ENCODE measurements around the gene ABHD16A.

ABHD16A gene

GRCh38 chr6:31730631-31731086, 27.5 kb upstream of the ABHD16A start:
- no peak for DNase-seq

- peak; percentile 91 for DNase-seq
Observed at GRCh38 chr6:31729979-31730630, 27.0 kb upstream of the ABHD16A start.

GRCh38 chr6:31729515-31729978, 26.4 kb upstream of the ABHD16A start:
- peak; percentile 86 for DNase-seq

DNA sequence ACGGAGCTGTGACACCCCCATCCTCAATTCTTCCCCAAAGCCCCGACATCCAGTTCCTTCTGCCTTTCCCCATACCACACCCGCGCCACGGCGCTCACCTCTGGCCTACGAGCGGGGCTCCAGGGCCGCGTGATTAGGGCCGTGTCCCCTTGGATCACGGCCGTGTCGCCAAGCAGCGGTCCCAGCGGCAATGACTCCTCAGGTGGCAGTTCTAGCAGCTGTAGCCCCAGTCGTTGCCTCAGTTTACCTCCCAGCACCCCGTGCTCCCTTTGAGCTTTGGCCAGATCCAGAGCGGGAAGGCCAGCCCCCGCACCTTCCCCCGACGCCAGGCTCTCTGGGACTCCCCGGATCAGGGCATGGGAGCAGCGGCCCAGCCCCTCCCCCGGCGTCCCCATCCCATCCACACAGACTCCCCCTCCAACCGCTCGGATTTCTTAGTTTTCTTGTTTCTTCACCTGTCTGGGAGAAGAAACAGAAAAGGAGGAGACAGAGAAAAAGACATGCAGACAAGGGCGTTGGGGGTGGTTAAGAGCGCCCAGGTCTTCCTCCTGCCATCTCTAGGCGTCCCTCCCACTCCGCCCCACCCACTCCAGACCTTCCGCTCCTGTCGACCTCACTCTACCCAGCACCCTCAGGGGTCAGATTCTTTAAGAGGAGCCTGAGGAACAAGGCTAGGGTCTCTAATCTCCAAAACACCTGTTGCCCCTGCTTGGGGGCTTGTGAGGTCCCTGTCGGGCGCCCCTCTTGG, 25.8 kb upstream of the ABHD16A start, which contains the start of gene DDAH2:
TSS of gene DDAH2 (minus strand) at position 533 of the 748 bp plus-strand sequence. CDS start at position 395, 138 bp downstream.
- DNase-seq = no peak

- no peak for DNase-seq
Observed at GRCh38 chr6:31727717-31728671, 24.9 kb upstream of the ABHD16A start.

- DNase-seq = no peak
Observed at GRCh38 chr6:31727034-31727716, 24.1 kb upstream of the ABHD16A start.

- no peak for DNase-seq
Observed at GRCh38 chr6:31725502-31726350, 22.6 kb upstream of the ABHD16A start.

GRCh38 chr6:31723980-31724691, 21.0 kb upstream of the ABHD16A start:
- no peak for DNase-seq

DNA sequence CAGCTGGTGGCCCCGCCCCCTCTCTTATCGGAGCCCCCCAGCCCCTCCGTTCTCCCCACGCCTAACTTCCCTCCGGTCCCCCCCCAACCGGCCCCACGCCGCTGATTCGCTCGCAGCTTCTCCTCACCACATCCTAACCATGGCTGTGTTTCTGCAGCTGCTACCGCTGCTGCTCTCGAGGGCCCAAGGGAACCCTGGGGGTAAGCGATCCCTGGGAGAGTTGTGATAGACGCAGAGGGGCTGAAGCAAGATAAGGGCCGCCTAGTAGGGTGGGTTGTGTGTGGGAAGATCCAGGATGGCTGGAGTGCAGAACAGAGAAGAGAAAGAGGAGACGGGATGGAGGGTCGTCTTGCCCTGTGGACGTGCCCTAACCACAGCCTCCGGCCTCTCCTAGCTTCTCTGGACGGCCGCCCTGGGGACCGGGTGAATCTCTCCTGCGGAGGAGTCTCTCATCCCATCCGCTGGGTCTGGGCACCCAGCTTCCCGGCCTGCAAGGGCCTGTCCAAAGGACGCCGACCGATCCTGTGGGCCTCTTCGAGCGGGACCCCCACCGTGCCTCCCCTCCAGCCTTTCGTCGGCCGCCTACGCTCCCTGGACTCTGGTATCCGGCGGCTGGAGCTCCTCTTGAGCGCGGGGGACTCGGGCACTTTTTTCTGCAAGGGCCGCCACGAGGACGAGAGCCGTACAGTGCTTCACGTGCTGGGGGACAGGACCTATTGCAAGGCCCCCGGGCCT, 20.3 kb upstream of the ABHD16A start, which contains the start of gene MPIG6B:
TSS of gene MPIG6B (plus strand) at position 129 of the 735 bp plus-strand sequence. CDS start at position 140, 11 bp downstream.
- no peak for DNase-seq

GRCh38 chr6:31722173-31722572, 19.0 kb upstream of the ABHD16A start:
- DNase-seq = no peak

DNA sequence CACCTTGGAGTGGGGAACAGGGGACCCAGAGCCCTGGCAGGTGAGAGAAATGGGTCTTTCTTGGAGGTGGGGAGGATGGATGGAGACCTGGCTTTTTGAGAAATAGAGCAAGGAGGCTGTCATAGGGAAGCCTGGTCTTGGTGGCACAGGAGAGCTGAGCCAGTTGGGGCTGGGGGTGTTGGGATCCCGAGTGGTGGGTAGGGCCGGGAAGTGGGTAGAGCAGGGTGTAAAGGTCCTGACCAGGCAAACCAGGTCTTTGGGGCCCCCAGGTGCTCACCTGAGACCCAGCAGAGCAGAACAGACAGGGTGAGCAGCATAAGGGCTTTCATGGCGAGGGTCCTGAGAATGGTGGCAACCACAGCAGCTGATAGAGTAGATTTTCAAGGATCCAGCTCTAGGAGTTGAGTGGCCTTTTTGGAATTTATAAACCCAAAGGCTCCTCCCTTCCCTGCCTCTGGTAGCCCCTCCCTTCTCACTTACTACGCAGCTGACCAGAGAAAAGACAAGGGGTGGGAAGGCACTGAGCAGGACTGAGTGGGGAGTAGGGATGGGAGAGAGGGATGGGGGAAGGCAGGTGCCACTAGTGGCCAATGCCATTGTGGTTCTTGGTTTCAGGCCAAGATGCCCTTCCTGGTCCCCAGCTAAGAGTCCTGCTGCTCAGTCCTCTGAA, 18.4 kb upstream of the ABHD16A start, which contains the start of gene LY6G6C:
TSS of gene LY6G6C (minus strand) at position 396 of the 670 bp plus-strand sequence. CDS start at position 329, 67 bp downstream.
- DNase-seq = no peak

DNA sequence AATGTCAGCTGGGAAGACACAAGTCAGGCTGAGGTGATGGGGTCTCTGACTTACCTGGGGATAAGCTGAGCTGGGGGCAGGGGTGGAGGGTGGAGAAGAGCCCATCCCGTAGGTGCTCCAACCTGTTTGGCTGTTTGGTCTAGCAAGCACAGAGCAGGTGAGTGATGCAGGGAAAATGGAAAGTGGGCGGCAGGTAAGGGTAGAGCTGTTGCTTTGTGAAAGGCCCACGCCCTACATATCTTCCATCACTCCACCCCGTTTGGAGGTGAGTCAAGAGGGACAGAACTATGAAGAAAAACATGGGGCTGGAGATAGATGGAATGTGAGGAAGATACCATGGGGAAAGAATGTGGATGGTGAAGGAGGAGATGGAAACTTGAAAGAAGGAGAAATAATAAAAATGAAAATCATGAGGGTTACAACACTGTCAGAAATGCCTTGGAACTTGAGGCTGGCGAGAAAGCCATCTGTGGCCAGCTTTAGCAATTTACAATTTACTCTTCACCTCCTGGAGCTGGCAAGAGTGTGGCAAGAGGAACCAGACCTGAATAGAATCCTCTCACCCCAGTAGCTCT, 17.2 kb upstream of the ABHD16A start:
- no peak for DNase-seq

GRCh38 chr6:31719001-31719400, 15.9 kb upstream of the ABHD16A start:
- no peak for DNase-seq

DNA sequence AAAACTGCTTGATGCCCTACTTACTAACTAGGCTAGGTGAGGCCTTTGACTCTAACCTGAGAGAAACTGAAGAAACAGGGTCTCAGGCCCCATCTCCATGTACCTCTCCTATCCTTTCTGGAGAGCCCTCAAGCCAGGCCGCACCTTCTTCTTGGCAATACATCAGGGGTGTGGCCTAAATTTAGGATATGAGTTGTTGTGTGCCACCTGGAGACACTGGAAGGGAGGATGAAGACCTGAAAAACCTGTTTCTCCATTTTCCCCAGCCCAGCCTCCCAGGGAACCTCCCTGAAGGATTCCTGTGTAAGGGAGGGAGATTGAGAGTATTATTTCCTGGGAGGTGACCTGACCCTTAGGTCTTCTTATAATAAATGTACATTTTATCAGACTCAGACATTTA, 15.1 kb upstream of the ABHD16A start:
- no peak for DNase-seq

GRCh38 chr6:31717499-31718222, 14.5 kb upstream of the ABHD16A start:
- no peak for DNase-seq

DNA sequence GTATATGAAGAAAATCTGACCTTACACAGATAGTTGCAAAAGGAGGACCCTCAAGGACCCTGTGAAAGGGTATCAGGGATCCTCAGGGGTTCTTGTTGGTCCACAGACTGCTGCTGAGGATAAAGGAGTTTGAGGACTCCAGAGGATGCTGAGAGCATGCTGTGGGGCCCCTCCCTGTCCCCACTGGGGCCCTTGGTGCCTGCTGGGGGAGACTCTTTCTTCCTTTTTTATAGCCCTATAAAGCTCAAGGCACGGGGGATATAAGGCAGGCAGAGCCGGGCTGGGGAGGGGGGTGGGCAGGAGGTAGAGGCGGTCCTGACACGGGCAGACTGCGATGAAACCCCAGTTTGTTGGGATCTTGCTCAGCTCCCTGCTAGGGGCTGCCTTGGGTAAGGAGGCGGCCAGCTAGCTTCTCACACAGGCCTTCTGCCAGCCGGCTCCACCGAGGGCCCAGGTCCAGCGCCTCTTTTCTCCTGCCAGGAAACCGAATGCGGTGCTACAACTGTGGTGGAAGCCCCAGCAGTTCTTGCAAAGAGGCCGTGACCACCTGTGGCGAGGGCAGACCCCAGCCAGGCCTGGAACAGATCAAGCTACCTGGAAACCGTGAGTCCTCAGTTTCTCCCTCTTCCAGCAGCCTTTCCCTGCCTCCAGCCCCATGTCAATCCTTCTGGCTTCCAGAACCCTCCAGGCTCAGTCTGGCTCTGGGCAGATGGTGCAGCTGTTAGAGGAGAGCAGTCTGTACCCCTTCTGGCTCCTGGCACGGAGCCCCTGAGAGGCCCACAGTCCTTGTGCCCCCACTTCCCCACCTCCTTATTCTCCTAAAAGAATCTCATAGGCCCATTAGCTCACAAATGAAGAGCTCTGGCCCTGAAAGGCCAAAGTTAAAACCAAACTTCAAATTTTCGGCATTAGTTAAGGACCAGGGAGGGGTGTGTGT, 12.2 kb upstream of the ABHD16A start, which contains the start of gene LY6G6D:
TSS of gene LY6G6D (plus strand) at position 327 of the 937 bp plus-strand sequence. CDS start at position 335, 8 bp downstream.
- DNase-seq = no peak

Measured in fibroblast of skin of scalp (primary cell).